Measurements from ENCODE around the gene HAUS7.

The HAUS7 gene

DNA sequence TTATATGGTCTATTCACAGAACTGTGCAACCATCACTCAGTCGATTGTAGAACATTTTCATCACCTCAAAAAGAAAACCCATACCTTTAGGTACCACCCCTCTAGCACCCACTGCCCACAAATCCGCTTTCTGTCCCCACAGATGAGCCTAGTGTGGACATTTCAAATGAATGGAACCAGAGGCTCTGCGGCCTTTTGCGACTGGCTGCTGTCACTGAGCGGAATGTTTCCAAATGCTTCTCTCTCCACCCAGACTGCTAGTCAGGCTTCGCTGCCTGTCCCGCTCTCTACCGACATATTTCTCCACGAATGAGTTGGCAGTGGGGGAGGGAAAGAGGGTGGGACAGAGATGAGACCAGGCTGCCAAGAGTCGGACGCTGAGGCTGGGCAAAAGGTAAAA lies 22.7 kb upstream of the HAUS7 start:
- H3K36me3 Mint-ChIP-seq (ENCODE audit: low read depth): no peaks in the 10 kb centered on the region
- DNase-seq (ENCODE audit: low spot score): no peak

DNA sequence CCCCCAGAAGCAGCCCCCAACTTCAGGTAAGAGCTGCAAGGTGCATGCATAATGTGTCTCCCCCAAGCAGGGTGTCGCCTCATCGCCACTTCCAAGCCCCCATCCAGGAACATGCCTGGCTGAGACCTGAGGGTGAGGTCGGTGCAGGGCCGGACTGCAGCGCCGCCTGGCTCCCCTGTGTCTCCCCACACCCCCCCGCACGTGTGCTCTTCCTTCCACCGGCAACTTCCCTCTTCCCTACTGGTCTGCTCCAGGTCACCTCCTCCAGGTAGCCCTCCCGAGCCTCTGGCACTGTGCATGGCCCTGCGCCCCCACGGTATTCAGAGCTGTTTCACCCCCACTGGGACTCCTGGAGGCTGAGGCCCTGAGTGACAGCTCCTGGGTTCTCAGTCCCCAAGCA lies 22.2 kb upstream of the HAUS7 start:
- no peak overlapping the region for H3K4me3 Mint-ChIP-seq
- no peaks in the 10 kb centered on the region for H3K36me3 Mint-ChIP-seq (ENCODE audit: low read depth)
- H3K4me1 Mint-ChIP-seq (ENCODE audit: low read depth): no peaks in the 10 kb centered on the region
- H3K9me3 Mint-ChIP-seq: no peaks in the 10 kb centered on the region
- no peaks in the 10 kb centered on the region for H3K27me3 Mint-ChIP-seq (ENCODE audit: low read depth)
- DNase-seq (ENCODE audit: low spot score): no peak
- H3K27ac Mint-ChIP-seq: no peak overlapping the region

More for the DNA sequence above, 22.7 kb upstream of the HAUS7 start:
- Mint-ChIP-seq H3K27ac (no peak overlapping the region), H3K4me1 (ENCODE audit: low read depth) (no peaks in the 10 kb centered on the region), H3K9me3 (no peaks in the 10 kb centered on the region), H3K4me3 (no peak overlapping the region), H3K27me3 (ENCODE audit: low read depth) (no peaks in the 10 kb centered on the region)

DNA sequence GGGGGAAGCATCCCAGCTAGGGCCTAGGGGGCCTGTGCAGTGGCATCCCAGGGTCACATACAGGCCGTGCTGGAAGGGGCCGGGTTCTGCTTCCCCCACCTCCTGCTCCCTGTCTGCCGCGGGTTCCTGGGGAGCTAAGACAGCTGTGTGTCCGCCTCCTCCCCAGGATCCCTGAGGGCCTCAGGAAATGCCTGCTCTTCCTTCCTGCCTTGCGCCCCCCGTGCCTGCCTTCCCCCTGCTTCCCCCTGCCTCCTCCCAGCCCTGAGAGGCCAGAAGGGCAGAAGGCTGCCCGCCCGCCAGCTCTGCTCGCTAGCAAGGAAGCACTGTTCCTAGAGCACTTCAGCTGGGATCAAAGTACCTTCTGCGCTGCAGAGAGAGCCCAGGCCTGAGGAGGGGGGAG lies 21.5 kb upstream of the HAUS7 start:
- Mint-ChIP-seq H3K4me1 (ENCODE audit: low read depth) (no peaks in the 10 kb centered on the region), H3K27ac (no peak overlapping the region), H3K4me3 (no peak overlapping the region), H3K27me3 (ENCODE audit: low read depth) (no peaks in the 10 kb centered on the region), H3K9me3 (no peaks in the 10 kb centered on the region), H3K36me3 (ENCODE audit: low read depth) (no peaks in the 10 kb centered on the region)
- DNase-seq (ENCODE audit: low spot score): no peak

DNA sequence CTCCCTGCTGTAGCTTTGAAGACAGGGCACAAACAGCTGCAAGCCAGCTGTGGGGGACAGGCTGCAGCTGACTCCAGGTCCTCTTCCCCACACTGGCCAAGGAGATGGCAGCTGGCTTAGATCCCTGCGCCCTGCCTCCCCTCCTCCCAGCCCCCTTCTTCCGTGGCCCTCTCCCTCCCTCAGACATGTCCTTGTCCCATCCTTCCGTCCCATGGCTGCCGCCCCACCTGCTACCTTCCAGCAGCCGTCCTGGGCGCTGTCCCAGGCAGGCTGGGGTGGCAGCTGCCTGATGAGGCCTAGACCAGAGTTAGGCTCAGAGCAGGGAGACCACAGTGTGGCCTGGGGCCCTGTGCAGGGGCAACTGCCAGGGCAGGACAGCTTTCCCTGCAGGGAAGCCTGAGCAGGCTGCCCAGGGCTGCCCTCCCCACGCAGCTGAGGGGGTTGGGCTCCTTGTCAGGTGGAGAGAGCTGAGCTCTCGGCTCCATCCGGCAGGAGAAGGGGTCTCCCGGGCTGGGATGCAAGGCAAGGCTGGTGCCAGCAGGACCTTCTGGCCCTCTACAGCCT lies 21.1 kb upstream of the HAUS7 start:
- Mint-ChIP-seq H3K36me3 (ENCODE audit: low read depth) (no peaks in the 10 kb centered on the region), H3K27me3 (ENCODE audit: low read depth) (no peaks in the 10 kb centered on the region), H3K27ac (no peak overlapping the region), H3K9me3 (no peaks in the 10 kb centered on the region), H3K4me1 (ENCODE audit: low read depth) (no peaks in the 10 kb centered on the region), H3K4me3 (no peak overlapping the region)
- DNase-seq (ENCODE audit: low spot score): no peak

DNA sequence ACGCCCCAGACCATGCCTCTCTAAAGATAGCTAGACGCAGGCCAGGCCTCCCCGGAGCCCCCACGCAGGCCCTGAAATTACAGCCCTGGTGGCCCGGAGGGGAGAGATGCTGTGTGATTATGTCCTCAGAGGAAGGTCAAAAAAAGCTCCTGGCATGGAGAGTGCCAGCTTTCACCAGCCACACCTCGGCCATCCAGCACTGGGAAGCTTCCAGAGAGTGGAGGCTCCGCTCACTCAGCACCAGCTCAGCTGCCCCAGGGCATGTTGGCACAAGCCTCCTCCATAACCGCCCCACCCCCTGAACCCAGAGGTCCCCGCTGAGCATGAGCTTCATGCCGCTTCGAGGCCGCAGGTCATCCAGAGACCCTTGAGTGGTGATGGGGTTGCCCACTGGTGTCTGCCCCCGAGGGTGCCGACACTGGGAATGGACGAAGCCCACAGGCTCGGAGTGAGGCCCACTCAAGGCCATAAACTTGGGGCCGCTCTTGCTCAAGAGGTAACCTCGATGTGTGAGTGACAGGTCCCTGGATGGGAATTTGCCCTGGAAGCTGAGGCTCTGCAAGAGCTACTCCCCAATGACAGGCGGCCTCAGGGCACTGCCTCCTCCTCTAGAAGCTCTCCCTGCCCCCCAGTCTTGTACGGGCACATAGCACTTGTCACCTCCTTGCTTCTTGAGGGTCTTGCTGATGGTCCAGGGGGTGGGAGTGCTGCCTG lies 20.0 kb upstream of the HAUS7 start:
- no peak overlapping the region for H3K4me3 Mint-ChIP-seq
- DNase-seq (ENCODE audit: low spot score): no peak
- no peak overlapping the region for H3K27ac Mint-ChIP-seq
- H3K36me3 Mint-ChIP-seq (ENCODE audit: low read depth): no peaks in the 10 kb centered on the region
- no peaks in the 10 kb centered on the region for H3K9me3 Mint-ChIP-seq
- no peaks in the 10 kb centered on the region for H3K4me1 Mint-ChIP-seq (ENCODE audit: low read depth)
- H3K27me3 Mint-ChIP-seq (ENCODE audit: low read depth): no peaks in the 10 kb centered on the region

DNA sequence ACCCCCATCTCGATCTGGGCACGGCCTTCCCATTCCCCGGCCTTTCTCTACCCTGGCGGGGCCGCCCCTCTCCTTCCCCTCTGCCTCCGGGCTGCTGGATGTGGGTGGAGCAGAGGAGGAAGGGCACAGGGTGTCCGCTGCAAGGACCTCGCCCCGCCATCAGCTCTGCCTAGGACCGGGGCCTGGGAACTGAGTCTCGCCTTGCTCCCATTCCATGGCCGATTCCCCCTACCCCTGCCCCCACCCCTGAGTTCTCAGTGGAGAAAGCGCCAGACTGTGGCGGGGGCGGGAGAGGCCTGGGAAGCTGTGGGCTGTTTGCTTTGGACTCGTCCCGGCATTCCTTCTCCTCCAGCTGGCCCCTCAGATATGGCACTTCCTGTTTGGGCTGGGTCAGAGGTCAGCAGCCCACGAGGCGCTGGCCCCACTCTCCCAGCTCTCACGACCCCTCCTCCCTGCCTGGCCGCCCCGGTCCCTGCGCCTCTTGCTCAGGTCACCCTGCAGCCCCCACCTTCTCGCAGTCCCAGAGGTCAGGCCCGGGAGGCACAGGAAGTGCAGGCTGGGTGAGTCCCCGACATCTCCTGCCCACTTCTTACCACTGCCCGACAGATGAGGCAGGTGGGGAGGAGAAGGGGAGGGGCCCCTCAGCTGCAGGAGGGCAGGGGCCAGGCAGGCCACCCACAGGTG lies 18.0 kb upstream of the HAUS7 start:
- DNase-seq (ENCODE audit: low spot score): no peak
- Mint-ChIP-seq H3K4me3 (no peak overlapping the region), H3K4me1 (ENCODE audit: low read depth) (no peaks in the 10 kb centered on the region), H3K9me3 (no peaks in the 10 kb centered on the region), H3K27me3 (ENCODE audit: low read depth) (no peaks in the 10 kb centered on the region), H3K27ac (no peak overlapping the region), H3K36me3 (ENCODE audit: low read depth) (no peaks in the 10 kb centered on the region)

DNA sequence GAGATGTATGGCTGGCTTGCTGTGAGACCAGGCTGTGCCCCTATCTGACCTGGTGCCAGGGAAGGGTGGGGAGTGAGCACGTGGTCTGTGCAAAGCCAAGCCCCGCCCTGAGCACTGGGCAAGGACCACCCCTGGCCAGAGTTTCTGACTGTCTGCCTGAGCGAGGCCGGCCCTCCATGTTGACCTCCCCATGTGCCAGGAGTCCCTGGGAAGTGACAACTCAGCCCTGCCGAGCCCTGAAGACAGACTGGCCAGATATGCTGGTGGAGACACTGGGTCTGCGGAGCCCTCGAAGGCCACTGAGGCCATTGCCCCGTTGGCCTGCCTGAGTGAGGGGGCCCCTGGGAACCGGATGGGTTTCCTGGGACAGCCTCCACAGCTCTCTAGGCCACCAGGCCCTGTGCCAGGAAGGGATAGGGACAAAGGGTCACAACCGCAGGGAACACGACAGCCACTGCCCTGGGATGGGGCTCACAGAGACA lies 17.3 kb upstream of the HAUS7 start:
- Mint-ChIP-seq H3K4me3 (no peak overlapping the region), H3K36me3 (ENCODE audit: low read depth) (no peaks in the 10 kb centered on the region), H3K9me3 (no peaks in the 10 kb centered on the region), H3K4me1 (ENCODE audit: low read depth) (no peaks in the 10 kb centered on the region), H3K27ac (no peak overlapping the region), H3K27me3 (ENCODE audit: low read depth) (no peaks in the 10 kb centered on the region)
- DNase-seq (ENCODE audit: low spot score): no peak

DNA sequence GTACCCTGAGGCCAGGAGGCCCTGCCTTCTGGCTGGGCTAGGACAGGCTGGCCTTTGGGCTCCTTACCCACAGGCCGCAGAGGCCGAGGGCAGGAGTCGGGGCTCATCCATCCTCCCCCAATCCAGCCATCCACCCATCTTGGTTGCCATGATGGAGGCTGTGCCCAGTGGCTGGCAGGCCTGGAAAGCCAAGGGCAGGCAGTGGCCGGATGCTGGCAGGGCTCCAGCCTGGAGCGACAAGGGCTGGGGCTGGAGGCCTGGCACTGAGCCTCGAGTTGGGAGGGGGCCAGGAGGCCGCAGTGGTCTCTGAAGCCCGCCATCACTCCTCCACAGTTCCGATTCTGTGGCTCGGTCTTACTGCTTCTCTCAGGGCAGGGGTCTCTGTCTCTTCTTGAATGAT lies 15.8 kb upstream of the HAUS7 start:
- H3K36me3 Mint-ChIP-seq (ENCODE audit: low read depth): no peaks in the 10 kb centered on the region
- no peak overlapping the region for H3K27ac Mint-ChIP-seq
- no peaks in the 10 kb centered on the region for H3K4me1 Mint-ChIP-seq (ENCODE audit: low read depth)
- H3K9me3 Mint-ChIP-seq: no peaks in the 10 kb centered on the region
- H3K27me3 Mint-ChIP-seq (ENCODE audit: low read depth): no peaks in the 10 kb centered on the region
- H3K4me3 Mint-ChIP-seq: no peak overlapping the region
- no peak for DNase-seq (ENCODE audit: low spot score)

DNA sequence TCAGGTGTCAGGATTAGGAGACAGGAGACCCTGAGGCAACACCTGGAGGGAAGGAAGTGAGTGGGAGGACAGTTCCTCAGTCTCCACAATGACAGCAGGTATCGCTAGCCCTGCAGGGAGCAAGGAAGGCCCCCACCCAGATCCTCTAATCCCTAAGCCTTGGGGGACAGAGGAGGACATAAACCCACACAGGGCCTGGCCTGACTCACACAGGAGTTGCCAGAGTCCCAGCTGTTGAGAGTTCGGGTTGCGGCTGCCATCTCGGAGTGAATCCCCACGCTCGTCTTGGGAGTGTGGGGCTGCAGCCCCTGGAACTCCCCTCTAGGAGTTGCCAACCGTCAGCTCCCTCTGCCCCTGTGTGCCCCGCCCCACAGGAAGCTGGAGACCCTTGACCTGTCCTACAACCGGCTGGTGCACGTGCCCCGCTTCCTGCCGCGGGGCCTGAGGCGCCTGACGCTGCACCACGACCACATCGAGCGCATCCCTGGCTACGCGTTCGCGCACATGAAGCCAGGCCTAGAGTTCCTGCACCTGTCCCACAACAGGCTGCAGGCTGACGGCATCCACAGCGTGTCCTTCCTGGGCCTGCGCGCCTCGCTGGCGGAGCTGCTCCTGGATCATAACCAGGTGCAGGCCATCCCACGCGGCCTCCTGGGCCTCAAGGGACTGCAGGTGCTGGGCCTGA lies 15.2 kb upstream of the HAUS7 start:
- no peaks in the 10 kb centered on the region for H3K4me1 Mint-ChIP-seq (ENCODE audit: low read depth)
- H3K9me3 Mint-ChIP-seq: no peaks in the 10 kb centered on the region

DNA sequence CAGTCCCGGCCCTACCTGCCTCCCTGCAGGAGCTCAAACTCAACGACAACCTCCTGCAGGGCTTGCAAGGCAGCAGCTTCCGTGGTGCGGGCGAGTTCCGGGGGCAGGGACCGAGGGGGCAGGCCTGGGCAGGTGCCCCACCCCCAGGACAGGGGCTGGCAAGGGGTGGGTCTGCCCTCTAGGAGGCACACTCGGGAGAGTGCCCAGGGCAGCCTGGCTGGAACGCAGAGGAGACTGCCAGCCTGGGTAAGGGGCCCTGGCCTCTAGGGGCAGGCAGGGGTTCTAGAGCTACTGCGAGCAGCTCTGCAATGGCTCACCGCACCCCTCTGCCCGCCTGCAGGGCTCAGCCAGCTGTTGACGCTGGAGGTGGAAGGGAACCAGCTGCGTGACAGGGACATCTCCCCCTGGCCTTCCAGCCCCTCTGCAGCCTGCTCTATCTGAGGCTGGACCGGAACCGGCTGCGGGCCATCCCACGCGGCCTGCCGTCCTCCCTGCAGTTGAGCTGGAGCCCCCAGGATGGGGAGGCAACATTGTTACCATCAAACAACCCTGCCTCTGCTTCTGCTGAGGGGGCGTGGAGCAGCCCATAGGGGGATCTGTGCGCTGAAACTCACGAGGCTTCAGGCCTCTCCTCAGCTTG lies 12.1 kb upstream of the HAUS7 start:
- Mint-ChIP-seq H3K36me3 (ENCODE audit: low read depth) (no peaks in the 10 kb centered on the region), H3K4me3 (no peak overlapping the region), H3K4me1 (ENCODE audit: low read depth) (no peaks in the 10 kb centered on the region)

More for the DNA sequence above, 15.2 kb upstream of the HAUS7 start:
- H3K4me3 Mint-ChIP-seq: no peak overlapping the region
- DNase-seq (ENCODE audit: low spot score): no peak
- no peaks in the 10 kb centered on the region for H3K36me3 Mint-ChIP-seq (ENCODE audit: low read depth)
- no peaks in the 10 kb centered on the region for H3K27me3 Mint-ChIP-seq (ENCODE audit: low read depth)
- H3K27ac Mint-ChIP-seq: no peak overlapping the region

DNA sequence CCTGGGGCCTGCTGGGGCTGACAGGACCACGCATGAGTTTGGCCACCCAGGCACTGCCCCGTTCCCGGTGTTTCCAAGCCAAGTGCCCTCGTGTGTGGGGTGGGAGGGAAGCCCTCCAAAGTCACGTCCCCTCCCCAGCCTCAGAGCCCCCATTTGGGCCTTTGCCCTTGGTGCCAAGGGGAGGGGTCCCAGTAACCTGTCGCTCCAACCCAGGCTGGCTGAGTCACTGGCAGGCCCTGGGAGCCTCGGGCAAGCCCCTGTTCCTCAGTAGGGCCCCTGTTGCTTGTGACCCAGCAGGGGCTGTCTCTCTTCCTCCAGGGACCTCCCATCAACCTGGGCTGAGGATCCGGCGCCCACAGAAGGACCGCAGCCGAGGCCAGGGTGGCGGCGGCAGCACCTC lies 10.7 kb upstream of the HAUS7 start:
- Mint-ChIP-seq H3K4me3 (no peak overlapping the region), H3K9me3 (no peaks in the 10 kb centered on the region)
- no peak for DNase-seq (ENCODE audit: low spot score)

More for the DNA sequence above, 12.1 kb upstream of the HAUS7 start:
- Mint-ChIP-seq H3K27ac (no peak overlapping the region), H3K27me3 (ENCODE audit: low read depth) (no peaks in the 10 kb centered on the region), H3K9me3 (no peaks in the 10 kb centered on the region)
- no peak for DNase-seq (ENCODE audit: low spot score)

DNA sequence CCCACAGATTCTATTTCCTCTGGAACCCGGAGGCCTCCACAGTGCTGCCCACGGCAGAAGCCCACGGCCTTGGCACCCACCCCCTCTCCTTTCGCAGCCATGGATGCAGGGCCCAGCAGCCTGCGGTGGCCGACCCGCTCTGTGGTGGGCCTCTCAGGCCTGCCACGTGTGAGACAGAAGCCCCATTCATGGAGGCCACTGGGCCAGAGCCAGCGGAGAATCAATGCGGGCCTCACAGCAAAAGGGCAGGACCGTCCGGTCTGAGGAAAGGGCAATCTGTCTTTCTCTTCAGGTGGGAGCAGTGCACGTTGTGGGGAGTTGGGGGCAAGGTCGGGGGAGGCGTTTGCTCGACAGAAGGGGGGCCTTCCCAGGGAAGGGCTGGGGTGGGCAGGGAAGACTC lies 8.4 kb upstream of the HAUS7 start:
- Mint-ChIP-seq H3K9me3 (no peaks in the 10 kb centered on the region), H3K27me3 (ENCODE audit: low read depth) (peaks cover 8% of the 10 kb centered on the region), H3K4me1 (ENCODE audit: low read depth) (no peaks in the 10 kb centered on the region), H3K36me3 (ENCODE audit: low read depth) (no peaks in the 10 kb centered on the region), H3K4me3 (no peak overlapping the region), H3K27ac (no peak overlapping the region)
- DNase-seq (ENCODE audit: low spot score): no peak

More for the DNA sequence above, 10.7 kb upstream of the HAUS7 start:
- no peaks in the 10 kb centered on the region for H3K36me3 Mint-ChIP-seq (ENCODE audit: low read depth)
- no peaks in the 10 kb centered on the region for H3K4me1 Mint-ChIP-seq (ENCODE audit: low read depth)
- peaks cover 3% of the 10 kb centered on the region for H3K27me3 Mint-ChIP-seq (ENCODE audit: low read depth)
- H3K27ac Mint-ChIP-seq: no peak overlapping the region

DNA sequence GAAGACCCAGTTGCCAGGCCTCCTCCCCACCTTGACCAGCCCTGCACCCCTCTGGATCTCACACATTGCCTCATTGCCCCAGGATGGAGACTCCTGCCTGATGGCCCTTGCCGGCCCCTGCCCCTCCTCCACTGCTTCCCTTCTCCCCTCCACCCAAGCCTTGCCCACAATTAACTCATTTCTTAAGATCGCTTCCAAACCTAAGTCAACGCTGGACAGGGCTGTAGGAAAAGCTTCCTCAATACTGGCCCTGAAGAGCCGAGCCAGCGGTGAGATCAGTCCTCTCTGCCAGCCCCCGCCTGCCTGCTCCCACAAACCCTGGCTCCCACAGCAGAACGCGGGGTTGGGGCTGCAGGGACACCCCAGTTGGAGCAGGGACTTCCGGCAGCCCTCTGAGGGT lies 7.5 kb upstream of the HAUS7 start:
- no peak overlapping the region for H3K4me3 Mint-ChIP-seq
- peaks cover 8% of the 10 kb centered on the region for H3K27me3 Mint-ChIP-seq (ENCODE audit: low read depth)
- H3K4me1 Mint-ChIP-seq (ENCODE audit: low read depth): no peaks in the 10 kb centered on the region

More for the DNA sequence above, 7.5 kb upstream of the HAUS7 start:
- H3K36me3 Mint-ChIP-seq (ENCODE audit: low read depth): no peaks in the 10 kb centered on the region
- H3K27ac Mint-ChIP-seq: no peak overlapping the region
- no peak for DNase-seq (ENCODE audit: low spot score)
- H3K9me3 Mint-ChIP-seq: no peaks in the 10 kb centered on the region

Measured in T-helper 2 cell treated with Interferon-gamma antibody and Interleukin-4, amounts not matched to agents 5 μg/mL and 100 μg/mL, for 36 hours (primary cell).